Sigmoid colon (tissue), 3 donors: ENCODE results near the gene SESN1.

ENCODE experiments used
- CTCF ChIP-seq, 4 experiments: fragments of 450-650 bp in 3 of 4; fragments of 200-600 bp in 1 of 4; IDR thresholded peaks; one replicate each; pipeline ENCODE4 v1.5.1; 2016 to 2019; ENCODE audit warnings: antibody characterized with exemption in 4 of 4, mild to moderate bottlenecking in 3 of 4, moderate library complexity in 2 of 4
- POLR2A ChIP-seq, 2 donors: fragments of 450-650 bp; IDR thresholded peaks; one replicate each; pipeline ENCODE4 v1.6.1; 2016; ENCODE audit warnings: antibody characterized with exemption in 2 of 2, mild to moderate bottlenecking in 2 of 2, moderate library complexity in 2 of 2

GRCh38 chr6:109021870-109022269 is 72.8 kb downstream of the SESN1 start:
- TF ChIP-seq CTCF (IDR thresholded peaks at IDR 0.05) (no peak), POLR2A (IDR thresholded peaks at IDR 0.05) (no peak)
